Keratinocyte (primary cell): ENCODE measurements around the gene KRT77. TPM values are rescaled to one million over a fixed set of nuclear protein-coding genes. Genes with fewer than 3 reads are reported as not detected.

Experiments
- DNase-seq: peaks from one replicate; pipeline ENCODE4 v3.0.0-alpha.2; 2011; ENCODE audit warnings: low read depth, missing footprints, low spot score
- FAIRE-seq: peaks from 2 replicates; lab custom pipeline; 2011; peaks lifted over from hg19 to GRCh38; lab: Jason Lieb, UNC
- H2AFZ ChIP-seq: 2 replicates; pipeline ENCODE4 v1.6.0; 2012; ENCODE audit warnings: low read length, control low read depth, inconsistent platforms; ENCODE audit not compliant: control insufficient read depth
- H3K27ac ChIP-seq: 2 replicates; pipeline ENCODE4 v1.5.1; 2011; ENCODE audit warnings: low read length; ENCODE audit not compliant: control insufficient read depth, insufficient read depth
- H3K27me3 ChIP-seq: 3 replicates; pipeline ENCODE4 v1.6.0; 2011; ENCODE audit warnings: low read length; ENCODE audit not compliant: control insufficient read depth, insufficient read depth; ENCODE audit errors: extremely low read depth
- H3K36me3 ChIP-seq, 2 experiments: 2 replicates in 1 of 2; 3 replicates in 1 of 2; pipeline ENCODE4 v1.5.1; 2011; ENCODE audit warnings: low read length in 2 of 2, mild to moderate bottlenecking in 1 of 2; ENCODE audit not compliant: control insufficient read depth in 2 of 2, insufficient read depth in 2 of 2; ENCODE audit errors: extremely low read depth in 1 of 2
- H3K4me1 ChIP-seq: 3 replicates; pipeline ENCODE4 v1.5.1; 2011; ENCODE audit warnings: low read length; ENCODE audit not compliant: control insufficient read depth, insufficient read depth; ENCODE audit errors: extremely low read depth
- H3K4me2 ChIP-seq: 3 replicates; pipeline ENCODE4 v1.6.0; 2011; ENCODE audit warnings: low read depth, low read length; ENCODE audit not compliant: control insufficient read depth, insufficient read depth; ENCODE audit errors: extremely low read depth
- H3K4me3 ChIP-seq, 3 experiments: fragments of 200-600 bp in 1 of 3; sonication (generic) in 1 of 3; 2 replicates in 2 of 3; 3 replicates in 1 of 3; pipeline ENCODE4 v1.5.1; 2011 to 2016; ENCODE audit warnings: low read length in 3 of 3, mild to moderate bottlenecking in 3 of 3, control low read depth in 2 of 3, inconsistent platforms in 1 of 3, low read depth in 1 of 3, mixed read lengths in 1 of 3, mixed run types in 1 of 3, moderate library complexity in 1 of 3; ENCODE audit not compliant: control insufficient read depth in 2 of 3, insufficient read depth in 2 of 3; ENCODE audit errors: extremely low read depth in 1 of 3
- H3K79me2 ChIP-seq: 2 replicates; pipeline ENCODE4 v1.6.0; 2012; ENCODE audit warnings: low read length; ENCODE audit not compliant: control insufficient read depth, insufficient read depth
- H3K9ac ChIP-seq: 3 replicates; pipeline ENCODE4 v1.6.0; 2011; ENCODE audit warnings: low read length; ENCODE audit not compliant: control insufficient read depth, insufficient read depth; ENCODE audit errors: extremely low read depth
- H3K9me1 ChIP-seq: 3 replicates; pipeline ENCODE4 v1.6.0; 2011; ENCODE audit warnings: low read length; ENCODE audit not compliant: control insufficient read depth, insufficient read depth; ENCODE audit errors: extremely low read depth
- H3K9me3 ChIP-seq: 2 replicates; pipeline ENCODE4 v1.5.1; 2012; ENCODE audit warnings: low read depth, low read length; ENCODE audit not compliant: control insufficient read depth
- H4K20me1 ChIP-seq: 3 replicates; pipeline ENCODE4 v1.6.0; 2011; ENCODE audit warnings: low read length; ENCODE audit not compliant: control insufficient read depth, insufficient read depth; ENCODE audit errors: extremely low read depth
- EZH2 ChIP-seq: IDR thresholded peaks from one replicate; pipeline ENCODE4 v1.6.1; 2012; ENCODE audit warnings: inconsistent platforms, mild to moderate bottlenecking, low read length, moderate library complexity
- dilution Hi-C: fragments of 300-500 bp; cut with MboI; formaldehyde crosslinking; loops from one replicate; pipeline ENCODE4 v1.7.0; 2020; ENCODE audit warnings: low sequenced_read_pairs; ENCODE audit not compliant: extremely low pct_ligation_motif_present
- polyA plus RNA-seq, 5 experiments: library from polyadenylated mRNA; depleted of rRNA in 3 of 5; stranded (reverse) in 3 of 5; stranded (forward) in 1 of 5; unstranded in 1 of 5; fragments of >200 nt; gene quantifications; 1 replicate in 1 of 5; 2 replicates in 3 of 5; 3 replicates in 1 of 5; pipeline versions ENCODE4 v1.2.1 to v1.2.3, GENCODE V29; 2011 to 2012; ENCODE audit warnings: missing spikeins in 2 of 5, low read depth in 1 of 5, low replicate concordance in 1 of 5
- TF ChIP-seq, protein P1 (sequence below), 3 experiments: IDR thresholded peaks in 1 of 3; conservative IDR thresholded peaks in 1 of 3; optimal IDR thresholded peaks in 1 of 3; 2 replicates in 2 of 3; 3 replicates in 1 of 3; pipeline versions ENCODE3 to v1.5.1; 2011; ENCODE audit warnings: low read length in 3 of 3, mild to moderate bottlenecking in 3 of 3, moderate library complexity in 2 of 3, control low read depth in 1 of 3, inconsistent platforms in 1 of 3; ENCODE audit not compliant: insufficient read depth in 2 of 3; ENCODE audit errors: extremely low read depth in 1 of 3

KRT77 gene
- polyA plus RNA-seq, 1 donor (not counting 4 experiments of a cell fraction or from before 2014, with no cell fraction given) = 1.3 TPM

GRCh38 chr12:52647601-52648000, 55.7 kb downstream of the KRT77 start:
- Histone ChIP-seq H3K36me3 (no peaks in the 10 kb centered on the region), H3K9ac (no peak overlapping the region), H4K20me1 (no peaks in the 10 kb centered on the region), H3K4me3 (no peak overlapping the region), H3K79me2 (no peaks in the 10 kb centered on the region), H3K4me2 (no peak overlapping the region), H3K4me1 (peaks cover 5% of the 10 kb centered on the region), H3K9me1 (no peaks in the 10 kb centered on the region), H3K27me3 (peaks cover 14% of the 10 kb centered on the region), H2AFZ (no peak overlapping the region), H3K27ac (no peak overlapping the region), H3K9me3 (peaks cover 2% of the 10 kb centered on the region)
- dilution Hi-C loops = no loop called here
- TF ChIP-seq EZH2 = no peak
- TF ChIP-seq, protein P1, sequence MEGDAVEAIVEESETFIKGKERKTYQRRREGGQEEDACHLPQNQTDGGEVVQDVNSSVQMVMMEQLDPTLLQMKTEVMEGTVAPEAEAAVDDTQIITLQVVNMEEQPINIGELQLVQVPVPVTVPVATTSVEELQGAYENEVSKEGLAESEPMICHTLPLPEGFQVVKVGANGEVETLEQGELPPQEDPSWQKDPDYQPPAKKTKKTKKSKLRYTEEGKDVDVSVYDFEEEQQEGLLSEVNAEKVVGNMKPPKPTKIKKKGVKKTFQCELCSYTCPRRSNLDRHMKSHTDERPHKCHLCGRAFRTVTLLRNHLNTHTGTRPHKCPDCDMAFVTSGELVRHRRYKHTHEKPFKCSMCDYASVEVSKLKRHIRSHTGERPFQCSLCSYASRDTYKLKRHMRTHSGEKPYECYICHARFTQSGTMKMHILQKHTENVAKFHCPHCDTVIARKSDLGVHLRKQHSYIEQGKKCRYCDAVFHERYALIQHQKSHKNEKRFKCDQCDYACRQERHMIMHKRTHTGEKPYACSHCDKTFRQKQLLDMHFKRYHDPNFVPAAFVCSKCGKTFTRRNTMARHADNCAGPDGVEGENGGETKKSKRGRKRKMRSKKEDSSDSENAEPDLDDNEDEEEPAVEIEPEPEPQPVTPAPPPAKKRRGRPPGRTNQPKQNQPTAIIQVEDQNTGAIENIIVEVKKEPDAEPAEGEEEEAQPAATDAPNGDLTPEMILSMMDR (optimal IDR thresholded peaks at IDR 0.05 in 1 of 3, IDR thresholded peaks at IDR 0.05 in 1 of 3, conservative IDR thresholded peaks at IDR 0.05 in 1 of 3; ENCODE audit: extremely low read depth in 1 of 3, insufficient read depth in 2 of 3, low read length in 3 of 3) = no peak
- FAIRE-seq (no peak), DNase-seq (no peak)

GRCh38 chr12:52646613-52647012, 56.7 kb downstream of the KRT77 start:
- Histone ChIP-seq H3K4me1 (peaks cover 5% of the 10 kb centered on the region), H3K27ac (no peak overlapping the region), H3K9ac (no peak overlapping the region), H3K4me3 (no peak overlapping the region), H4K20me1 (no peaks in the 10 kb centered on the region), H3K4me2 (no peak overlapping the region), H2AFZ (no peak overlapping the region), H3K79me2 (no peaks in the 10 kb centered on the region), H3K9me3 (no peaks in the 10 kb centered on the region), H3K36me3 (no peaks in the 10 kb centered on the region), H3K9me1 (no peaks in the 10 kb centered on the region), H3K27me3 (peaks cover 13% of the 10 kb centered on the region)
- FAIRE-seq (no peak), DNase-seq (no peak)
- dilution Hi-C loops = no loop called here
- TF ChIP-seq, protein P1 (optimal IDR thresholded peaks at IDR 0.05 in 1 of 3, IDR thresholded peaks at IDR 0.05 in 1 of 3, conservative IDR thresholded peaks at IDR 0.05 in 1 of 3; ENCODE audit: extremely low read depth in 1 of 3, insufficient read depth in 2 of 3, low read length in 3 of 3) = no peak
- no peak for TF ChIP-seq EZH2
